ENCODE measurements around the gene SERPIND1. TPM values are rescaled to one million over a fixed set of nuclear protein-coding genes. Genes with fewer than 3 reads are reported as not detected.
"Not testable (repeated sequence)": the region's sequence is repeated elsewhere in the genome, so short reads cannot be mapped to it uniquely, and the experiment has no call there.

The SERPIND1 gene, protein sequence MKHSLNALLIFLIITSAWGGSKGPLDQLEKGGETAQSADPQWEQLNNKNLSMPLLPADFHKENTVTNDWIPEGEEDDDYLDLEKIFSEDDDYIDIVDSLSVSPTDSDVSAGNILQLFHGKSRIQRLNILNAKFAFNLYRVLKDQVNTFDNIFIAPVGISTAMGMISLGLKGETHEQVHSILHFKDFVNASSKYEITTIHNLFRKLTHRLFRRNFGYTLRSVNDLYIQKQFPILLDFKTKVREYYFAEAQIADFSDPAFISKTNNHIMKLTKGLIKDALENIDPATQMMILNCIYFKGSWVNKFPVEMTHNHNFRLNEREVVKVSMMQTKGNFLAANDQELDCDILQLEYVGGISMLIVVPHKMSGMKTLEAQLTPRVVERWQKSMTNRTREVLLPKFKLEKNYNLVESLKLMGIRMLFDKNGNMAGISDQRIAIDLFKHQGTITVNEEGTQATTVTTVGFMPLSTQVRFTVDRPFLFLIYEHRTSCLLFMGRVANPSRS
- not detected for total RNA-seq

DNA sequence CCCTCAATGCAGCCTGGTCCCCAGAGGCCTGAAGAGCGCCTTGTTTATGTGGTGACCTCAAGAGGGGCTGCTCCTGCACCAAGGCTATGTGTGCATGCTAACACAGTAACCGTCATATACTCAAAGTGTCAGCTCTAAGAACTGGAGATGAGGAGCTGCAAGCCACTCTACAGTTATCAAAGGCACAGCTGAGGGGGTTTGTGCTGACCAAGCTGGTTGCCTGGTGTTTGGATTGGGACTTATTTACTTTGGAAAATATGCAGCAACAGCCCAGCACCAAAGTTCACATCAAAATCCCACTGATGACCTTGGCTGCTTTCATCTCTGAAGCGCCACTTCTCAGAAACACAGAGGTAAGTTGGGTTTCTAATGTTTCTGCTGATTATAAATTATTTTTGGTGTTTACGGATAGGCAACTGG lies at the start of gene SERPIND1:
SERPIND1 (plus strand) TSS at position 321 of the 420 bp plus-strand sequence. CDS start 5,200 bp downstream, outside the sequence.
- no peak for DNase-seq

DNA sequence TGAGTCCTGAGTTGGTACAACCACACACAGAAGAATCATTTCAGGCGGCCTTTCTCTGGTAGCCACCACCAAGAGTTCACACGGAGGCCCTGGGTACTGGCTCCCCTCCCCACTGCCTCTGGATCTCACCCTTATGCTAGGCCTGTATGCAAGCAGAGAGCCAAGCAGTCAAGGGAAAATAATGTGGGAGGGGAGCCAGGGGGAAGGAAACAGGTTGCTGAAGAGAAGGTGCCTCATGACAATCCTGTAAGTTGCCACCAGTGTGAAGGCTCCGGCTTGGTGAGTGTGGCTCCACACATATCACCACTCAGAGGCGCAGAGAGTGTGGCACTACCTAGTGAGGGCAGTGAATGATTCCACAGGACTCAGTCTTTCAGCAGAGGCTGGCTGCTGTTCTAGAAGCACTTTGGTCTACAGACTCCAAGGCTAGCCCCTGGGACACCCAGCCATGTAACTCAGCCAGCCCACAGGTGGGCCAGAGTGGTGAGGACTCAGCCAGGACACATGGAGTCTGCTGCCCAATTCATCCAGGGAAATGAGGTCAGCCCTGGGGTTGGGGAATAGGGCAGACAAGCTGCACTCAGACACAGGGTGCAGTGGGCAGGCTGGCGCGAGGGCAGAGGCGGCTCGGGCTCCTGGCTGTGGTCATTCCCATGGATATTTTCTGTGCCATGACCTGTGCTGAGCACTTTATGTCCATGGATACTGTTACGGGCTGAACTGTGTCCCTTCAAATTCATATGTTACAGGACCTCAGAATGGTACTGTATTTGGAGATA lies 49.0 kb upstream of the SERPIND1 start:
- no peak for DNase-seq

DNA sequence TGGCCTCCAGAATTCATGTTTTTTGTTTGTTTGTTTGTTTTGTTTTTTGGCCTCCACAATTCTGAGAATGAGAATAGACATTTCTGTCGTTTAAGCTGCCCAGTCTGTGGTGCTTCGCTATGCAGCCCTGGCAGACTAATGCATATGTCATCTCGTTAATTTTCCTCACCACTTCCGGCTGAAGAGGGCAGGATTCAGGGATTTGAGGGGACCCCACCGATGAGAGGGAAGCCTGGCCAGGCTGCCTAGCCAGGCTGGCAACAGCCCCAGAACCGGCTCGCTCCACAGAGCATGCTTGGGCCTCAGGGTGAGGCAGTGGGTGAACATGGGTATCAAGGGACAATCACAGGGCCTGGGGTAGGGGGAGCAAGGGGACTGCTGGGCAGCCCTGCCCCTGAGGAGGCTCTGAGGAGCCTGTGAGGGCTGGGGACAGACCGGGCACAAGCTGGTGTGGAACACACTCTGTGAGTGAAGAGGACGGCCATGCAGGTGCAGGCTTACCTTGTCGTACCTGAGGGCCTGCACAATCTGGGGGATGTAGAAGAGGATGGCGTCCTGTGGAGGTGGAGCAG lies 47.8 kb upstream of the SERPIND1 start:
- DNase-seq = no peak

DNA sequence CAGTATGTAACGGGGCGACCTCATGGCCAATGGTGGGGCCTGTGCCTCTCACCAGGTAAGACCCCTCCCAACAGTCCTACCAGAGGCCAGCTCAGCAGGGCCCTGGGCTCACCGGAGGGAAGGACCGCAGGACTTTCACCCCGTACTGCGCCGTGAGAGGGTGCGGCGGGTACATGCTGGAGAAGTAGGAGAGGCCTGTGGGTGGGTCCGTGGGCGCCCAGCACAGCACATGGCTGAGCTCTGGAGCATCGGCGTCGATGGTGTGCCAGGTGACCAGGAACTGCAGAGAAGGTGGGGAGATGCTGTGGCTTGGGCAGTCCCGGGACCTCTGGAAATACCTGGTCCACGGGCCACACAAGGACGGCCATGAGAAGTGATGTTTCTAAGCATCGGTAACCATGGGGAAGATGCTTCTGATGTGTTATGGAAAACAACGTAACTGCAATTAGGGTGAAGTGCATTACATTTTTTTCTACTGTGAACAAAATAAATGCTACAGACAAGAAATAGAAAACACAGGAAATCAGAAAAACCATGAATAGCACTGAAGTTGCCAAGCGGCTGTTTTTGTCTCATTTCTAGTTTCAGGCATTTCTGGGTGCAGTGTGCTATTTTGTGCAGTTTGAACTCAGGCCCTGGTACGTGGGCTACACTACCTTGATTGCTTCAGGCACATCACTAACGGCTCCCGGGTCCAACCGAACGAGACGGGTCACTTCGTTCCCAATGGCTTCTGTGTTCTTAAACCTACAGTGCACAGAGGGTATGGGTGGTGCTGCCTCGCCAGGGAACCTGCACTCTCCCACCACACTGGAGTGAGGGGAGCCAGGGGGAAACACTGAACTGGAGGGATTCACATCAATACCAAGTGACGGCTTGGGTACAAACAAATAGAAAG lies 46.5 kb upstream of the SERPIND1 start:
- no peak for DNase-seq

DNA sequence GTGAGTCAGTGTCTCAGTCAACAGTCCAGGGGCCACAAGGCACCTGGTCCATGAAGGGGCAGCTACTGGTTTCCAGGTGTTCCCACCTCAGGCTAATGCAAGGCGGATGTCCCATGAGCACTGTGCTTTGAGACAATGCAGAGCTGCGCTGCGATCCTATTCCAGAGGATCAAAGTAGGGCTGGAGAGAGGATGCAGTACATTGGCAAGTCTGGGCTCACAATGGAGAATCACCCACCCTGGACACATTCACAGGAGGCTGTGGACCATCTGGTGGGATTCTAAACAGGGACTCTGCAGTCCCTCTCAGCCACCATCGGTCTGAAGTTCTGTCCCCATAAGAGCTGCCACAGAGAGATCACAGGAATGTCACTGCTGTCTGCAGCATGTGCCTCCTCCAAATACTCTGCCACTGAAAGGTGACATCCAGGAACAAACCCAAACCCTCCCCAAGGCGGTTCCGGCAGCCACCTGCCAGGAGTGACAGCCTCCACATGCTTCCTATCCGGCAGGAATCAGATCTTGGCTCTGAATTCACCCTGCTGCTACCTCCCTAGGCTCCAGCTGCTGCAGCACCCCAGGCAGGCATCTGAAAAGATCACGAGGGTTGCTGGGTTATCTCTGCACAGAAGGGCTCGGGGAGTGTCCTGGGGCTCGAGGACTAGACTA lies 45.3 kb upstream of the SERPIND1 start:
- no peak for DNase-seq

DNA sequence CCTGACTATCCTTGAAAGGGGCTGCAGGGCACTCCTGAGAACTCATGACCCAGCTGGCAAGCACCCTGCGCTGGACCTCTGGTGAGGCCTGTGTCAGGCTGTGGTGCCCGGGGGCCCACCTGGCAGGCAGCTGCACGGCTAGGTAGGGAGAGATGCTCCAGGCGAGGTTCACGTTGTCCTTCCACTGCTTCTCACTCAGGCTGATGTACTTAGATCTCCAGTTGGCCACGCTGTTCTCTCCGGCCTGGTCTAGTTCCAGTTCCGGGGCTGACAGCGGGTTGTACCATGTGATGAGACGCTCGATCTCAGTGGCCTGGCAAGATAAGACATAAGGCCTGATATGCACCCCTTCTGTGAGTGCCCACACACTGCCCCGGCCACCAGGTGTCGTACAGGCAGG lies 44.7 kb upstream of the SERPIND1 start:
- DNase-seq = no peak

DNA sequence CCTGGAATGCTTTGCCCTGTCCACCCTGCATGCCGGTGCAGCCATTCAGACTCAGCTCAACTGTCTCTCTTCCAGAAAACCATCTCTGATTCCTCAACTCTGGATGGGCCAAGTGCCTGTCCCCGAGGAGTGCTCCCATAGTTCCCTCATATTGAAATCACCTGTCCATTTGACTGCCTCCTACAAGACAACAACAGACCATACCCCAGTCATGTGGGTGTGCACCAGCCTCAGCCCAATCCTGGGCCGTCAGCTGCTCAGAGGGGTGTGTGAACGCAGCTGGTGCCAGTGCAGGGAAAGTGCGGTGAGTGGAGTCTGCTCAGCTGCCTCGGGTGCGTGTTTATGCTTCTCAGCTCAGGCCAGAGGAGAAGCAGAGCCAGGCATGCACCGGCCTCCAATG lies 41.5 kb upstream of the SERPIND1 start:
- not testable (repeated sequence) for DNase-seq

DNA sequence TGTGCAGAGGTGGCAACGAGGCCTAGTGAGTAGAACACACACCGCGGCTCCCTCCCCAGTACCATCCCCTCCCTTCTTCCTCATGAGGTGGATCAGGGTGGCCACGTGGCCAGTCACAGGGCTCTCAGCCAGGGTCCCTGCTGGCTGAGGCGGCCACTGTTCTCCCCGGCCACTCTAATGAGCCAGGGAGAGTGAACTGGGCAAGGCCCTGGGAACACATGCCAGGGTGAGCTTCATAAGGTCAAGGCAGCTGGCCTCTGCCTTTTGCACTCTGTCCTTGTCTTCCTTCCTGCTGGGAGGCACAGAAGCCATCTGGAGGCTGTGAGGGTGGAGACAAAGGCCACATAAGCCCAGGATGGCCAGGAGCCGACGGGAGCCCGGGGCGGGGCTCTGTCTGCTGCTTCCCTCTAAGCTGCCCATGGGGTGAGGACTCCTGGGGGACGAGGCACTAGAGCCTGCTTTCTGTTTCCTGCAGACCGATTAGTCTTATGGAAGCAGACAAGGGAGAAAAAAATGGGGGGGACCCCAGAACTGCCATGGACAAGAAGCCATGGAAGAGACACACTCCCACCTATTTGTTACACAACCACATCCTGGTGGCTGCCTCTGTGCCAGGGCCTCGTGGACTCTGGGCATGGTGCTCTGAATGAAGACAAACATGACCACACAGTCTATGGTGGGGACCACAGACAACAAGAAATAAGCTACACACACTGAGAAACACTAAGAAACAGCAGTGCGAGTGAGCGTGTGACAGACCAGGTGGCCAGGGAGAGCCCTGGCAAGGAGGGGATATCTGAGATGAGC lies 38.4 kb upstream of the SERPIND1 start:
- DNase-seq = not testable (repeated sequence)

DNA sequence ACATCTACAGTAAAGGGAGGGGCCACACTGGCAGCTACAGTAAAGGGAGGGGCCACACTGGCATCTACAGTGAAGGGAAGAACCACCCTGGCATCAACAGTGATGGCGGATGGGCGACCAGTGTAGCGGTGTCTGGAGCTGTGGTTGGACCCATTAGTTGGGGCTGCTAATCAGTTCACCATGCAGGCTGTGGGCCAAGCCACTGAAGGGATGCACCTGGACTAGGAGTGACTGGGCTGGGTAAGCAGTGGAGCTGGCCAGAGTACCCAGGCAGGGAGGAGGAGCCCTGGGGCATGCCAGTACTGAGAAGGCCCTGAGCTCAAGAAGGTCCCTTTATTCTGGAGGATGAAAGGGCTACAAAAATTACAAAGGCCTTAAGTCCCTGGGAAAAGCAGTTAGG lies 37.0 kb upstream of the SERPIND1 start:
- DNase-seq = not testable (repeated sequence)

DNA sequence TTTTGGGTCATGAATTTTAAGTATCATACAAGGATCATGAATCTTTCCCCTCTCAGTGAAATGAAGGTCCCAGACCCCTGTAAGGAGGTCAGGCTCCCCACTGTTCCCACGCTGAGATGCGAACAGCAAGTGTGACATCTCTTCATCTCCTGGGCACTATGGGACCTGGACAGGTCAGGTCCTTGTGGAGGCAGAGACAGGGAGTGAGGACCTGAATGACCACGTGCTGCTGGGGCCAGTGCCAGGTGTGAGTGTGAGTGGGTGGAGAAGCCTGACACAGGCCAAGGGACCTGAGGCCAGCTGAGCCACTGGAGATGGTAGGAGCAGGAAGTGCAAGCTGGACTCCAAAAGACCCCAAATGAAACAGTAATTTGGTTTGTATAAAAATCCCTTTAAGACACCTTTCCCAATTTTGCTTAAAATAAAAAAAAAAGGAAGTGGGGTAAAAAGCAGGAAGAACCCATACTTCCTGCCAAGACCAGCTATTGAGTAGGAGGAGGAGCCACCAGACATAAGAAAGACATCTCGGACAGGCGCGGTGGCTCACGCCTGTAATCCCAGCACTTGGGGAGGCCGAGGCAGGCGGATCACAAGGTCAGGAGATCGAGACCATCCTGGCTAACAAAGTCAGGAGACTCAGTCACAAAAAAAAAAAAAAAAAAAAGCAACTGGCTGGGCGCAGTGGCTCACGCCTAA lies 35.4 kb upstream of the SERPIND1 start:
- DNase-seq = no peak

DNA sequence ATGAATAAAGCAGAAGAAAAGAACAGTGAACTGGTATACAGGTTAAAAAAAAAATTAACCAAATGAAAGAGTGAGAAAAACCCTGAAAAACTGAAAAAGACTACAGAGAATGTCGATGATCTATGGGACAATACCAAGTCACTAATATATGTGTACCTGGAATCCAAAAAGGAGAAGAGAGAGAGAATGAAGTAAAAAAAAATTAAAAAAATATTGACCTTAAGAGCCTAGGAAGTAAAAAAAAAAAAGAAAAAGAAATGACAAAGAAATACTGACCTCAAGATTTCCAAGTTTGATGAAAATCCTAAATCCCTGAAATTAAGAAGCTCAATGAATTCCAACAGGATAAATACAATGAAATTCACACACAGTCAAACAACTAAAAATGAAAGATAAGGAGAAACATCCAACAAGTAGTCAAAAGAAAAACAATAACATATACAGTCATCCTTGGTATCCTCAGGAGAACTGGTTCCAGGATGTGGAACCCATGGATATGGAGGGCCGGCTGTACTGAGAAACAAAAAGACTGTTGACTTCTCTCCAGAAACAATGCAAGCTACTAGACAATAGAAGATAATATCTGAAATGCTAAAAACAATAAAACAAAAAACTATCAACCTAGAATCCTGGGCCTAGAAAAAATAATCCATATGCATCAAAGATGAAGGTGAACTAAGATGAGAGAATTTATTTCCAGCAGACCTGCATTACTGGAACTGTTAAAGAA lies 33.5 kb upstream of the SERPIND1 start:
- no peak for DNase-seq

DNA sequence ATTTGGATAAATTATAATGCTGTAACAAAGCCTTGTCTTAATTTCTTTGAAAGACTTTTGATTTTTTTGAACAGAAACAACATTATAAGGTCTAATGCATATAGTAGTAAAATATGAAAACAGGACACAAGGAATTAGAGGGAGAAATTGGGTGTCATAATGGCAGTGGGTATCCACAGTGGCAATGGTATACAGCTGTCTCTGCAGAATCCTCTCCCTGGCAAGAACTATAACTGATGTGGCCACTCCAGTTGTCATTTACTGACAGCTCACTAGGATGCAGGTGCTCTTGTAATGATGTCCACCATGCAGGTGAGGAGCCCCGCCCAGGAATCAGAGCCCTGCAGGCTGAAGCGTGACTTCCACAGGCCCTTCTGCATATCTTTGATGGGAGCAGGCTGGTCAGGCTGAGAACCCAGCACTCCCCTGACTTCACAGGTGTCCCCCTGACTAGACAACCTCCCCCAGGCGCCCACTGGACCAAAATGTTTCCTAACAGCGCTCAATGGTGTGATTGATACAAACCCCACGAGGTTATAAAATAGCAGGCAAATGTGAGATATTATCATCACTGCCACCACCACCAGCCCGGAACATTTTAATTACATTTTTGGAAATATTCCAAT lies 32.8 kb upstream of the SERPIND1 start:
- DNase-seq = no peak

DNA sequence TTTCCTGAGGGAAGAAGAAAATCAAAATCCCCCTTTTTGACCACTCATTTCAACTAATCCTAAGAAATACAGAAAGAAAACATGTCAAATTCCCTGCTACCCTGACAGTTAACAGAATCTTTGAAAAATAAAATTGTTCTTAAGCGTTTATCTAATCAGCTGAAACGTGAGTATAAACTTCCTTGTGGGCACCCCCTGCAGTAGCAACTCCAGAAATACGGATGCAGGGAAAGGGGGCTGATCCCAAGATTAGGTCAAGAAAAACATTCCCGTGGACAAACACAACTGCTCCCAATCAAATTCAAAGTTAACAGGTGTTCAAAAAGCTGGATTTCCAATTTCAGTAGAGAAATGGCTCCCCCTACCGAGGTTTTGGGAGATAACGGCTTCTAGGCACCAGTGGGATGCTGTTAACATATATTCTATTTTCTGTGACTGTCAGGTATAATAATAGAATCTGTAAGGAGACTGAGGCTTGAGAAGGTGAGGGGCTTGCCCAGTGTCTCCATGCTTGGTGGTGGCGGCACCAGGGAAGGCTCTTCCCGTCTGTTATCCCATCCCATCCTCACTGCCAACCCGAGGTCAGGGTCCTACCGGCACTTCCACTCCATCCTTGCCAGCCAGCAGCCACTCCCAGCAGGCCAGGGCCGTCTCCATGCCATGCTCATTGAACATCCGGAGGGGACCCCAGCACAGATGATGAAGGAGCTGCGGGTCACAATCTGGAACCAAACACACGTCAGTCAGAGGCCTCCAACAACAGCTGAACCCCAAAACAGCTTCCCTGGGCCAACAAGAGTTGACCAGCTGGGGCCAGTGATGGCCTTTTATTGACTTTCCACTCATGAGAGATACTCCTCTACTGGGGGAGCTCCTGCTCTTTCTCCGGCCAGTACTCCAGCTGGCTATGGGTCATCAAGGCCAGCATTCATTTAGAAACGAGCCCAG lies 32.0 kb upstream of the SERPIND1 start:
- DNase-seq = peak; percentile 8

DNA sequence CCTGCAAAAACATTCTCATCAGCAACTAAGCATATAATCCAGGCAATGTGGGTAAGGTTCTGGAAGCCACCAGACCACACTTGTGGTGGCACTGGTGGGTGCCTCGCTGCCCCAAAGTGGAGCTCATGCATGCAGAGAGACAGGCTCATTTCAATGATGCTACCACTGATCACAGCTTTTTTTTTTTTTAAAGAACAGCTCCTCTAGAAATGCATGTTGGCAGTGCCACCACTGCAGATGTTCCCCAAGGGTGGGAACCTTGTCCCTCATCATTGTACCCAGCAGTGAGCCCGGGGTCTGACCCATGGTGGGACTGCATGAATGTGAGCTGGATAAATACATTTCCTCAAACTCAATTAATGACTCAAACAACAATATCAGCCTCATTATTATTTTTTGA lies 31.1 kb upstream of the SERPIND1 start:
- no peak for DNase-seq

DNA sequence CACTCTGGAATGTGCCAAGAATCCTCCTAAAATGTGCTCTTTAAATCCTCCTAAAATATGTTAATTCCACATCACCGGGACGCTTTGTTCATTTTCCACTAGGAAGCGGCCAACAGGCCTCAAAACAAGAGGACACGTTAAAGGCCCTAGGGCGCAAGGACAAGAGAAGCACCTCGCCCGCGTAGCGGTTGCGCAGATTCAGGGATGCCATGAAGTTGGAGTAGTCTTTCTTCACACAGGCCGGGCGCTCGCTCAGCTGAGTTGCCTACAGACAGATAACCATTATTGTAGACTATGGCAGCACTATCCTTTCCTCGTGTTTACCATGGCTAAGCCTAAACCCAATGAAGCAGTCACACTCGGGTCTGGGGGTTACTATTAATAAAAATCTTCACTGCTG lies 29.5 kb upstream of the SERPIND1 start:
- DNase-seq = no peak

DNA sequence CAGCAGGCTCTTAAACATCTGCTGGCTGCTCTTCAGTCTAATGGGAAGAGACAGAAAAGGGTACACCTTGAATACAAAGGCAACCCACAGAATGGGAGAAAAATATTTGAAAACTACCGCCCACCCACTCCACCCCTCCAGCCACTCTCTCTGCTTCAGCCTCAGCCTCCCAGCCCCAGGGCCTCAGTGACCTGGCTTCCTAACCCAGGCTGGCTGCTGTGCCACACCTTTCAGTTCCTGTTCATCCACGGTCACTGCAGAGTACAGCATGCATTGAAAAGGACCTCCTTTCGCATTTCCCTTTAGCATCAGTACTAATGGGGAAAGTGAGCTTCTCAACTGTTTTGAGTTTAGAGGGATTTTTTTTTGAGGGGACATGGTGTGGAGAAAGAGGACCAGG lies 28.8 kb upstream of the SERPIND1 start:
- no peak for DNase-seq

DNA sequence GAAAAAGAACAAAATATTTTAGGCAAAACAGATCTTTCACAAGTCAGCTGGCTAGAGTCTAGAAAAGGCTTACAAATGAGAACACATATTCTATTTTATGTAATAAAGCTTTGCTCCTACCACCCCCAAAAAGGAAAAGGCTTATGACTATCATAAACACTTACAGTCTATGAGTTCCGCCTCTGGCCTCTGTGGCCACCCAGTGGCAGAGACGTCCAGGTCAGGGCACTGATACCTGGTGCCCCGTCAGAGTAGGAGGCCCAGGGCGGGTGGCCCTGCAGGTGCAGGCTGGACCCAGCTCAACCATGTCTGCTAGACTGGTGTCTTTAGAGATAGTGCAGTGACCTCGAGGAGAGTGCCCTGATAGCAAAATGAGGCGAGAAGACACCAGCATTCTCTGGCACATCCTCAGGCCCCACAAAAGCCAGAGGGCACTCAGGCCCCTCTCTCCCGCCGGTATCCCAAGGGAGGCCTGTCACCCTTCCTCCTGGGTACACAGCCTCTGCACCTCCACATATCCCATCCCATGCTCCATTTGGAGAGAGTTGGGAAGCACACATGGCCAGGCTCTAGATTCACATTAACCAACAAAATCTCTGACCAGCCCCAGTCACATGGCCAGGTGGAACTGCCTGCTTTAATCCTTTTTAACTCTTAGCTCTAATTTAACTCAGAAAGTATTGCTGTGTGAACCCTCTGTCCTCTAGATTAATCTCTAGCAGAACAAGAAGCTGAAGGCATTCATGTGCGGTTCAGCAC lies 27.3 kb upstream of the SERPIND1 start:
- DNase-seq = no peak
